Measurements from ENCODE around the gene PALB2. TPM values are rescaled to one million over a fixed set of nuclear protein-coding genes. Genes with fewer than 3 reads are reported as not detected.

The PALB2 gene
- total and polyA plus RNA-seq, 2 of the 8 experiments (the other 6 are each of a cell fraction or from before 2014, with no cell fraction given): 12.5 to 33.1 TPM

GRCh38 chr16:23634461-23635036 lies 6.6 kb downstream of the PALB2 start:
- no peaks in the 10 kb centered on the region for H3K4me1 ChIP-seq (replicated peaks in 1 of 4; ENCODE audit: control insufficient read depth in 3 of 4, insufficient read depth in 4 of 4, low read length in 3 of 4)
- no peak overlapping the region for H3K56ac ChIP-seq (replicated peaks; ENCODE audit: insufficient read length, low read depth, low read length)
- H3K4me3 ChIP-seq (ENCODE audit: extremely low read depth in 1 of 4, insufficient read depth in 2 of 4, low read depth in 3 of 4, low read length in 4 of 4): no peak overlapping the region
- FAIRE-seq: no peak
- no peak for DNase-seq (ENCODE audit: low read depth in 1 of 2, low spot score in 2 of 2)
- no peak overlapping the region for H2AFZ ChIP-seq (ENCODE audit: low read length)
- no peak overlapping the region for H4K91ac ChIP-seq (replicated peaks; ENCODE audit: insufficient read length, low read length)
- peaks cover 0 to 28% of the 10 kb centered on the region in 2 experiments; a peak in 2 of 4 replicates for H3K79me2 ChIP-seq (ENCODE audit: control insufficient read depth in 1 of 2, insufficient read depth in 2 of 2, low read length in 2 of 2)
- H3K9ac ChIP-seq (replicated peaks in 1 of 4; ENCODE audit: extremely low read depth in 1 of 4, low read depth in 3 of 4, low read length in 3 of 4): no peak overlapping the region; a peak in 1 of 7 replicates
- H3K4ac ChIP-seq (replicated peaks; ENCODE audit: insufficient read length, low read depth, low read length): no peak overlapping the region
- H2BK12ac ChIP-seq (ENCODE audit: low read depth, low read length): no peak overlapping the region
- H3K18ac ChIP-seq (ENCODE audit: extremely low read depth, low read length): no peak overlapping the region
- no peak overlapping the region for H2BK5ac ChIP-seq (ENCODE audit: low read depth, low read length)
- H3K27me3 ChIP-seq (replicated peaks in 1 of 4; ENCODE audit: control insufficient read depth in 3 of 4, extremely low read depth in 1 of 4, insufficient read depth in 3 of 4, low read length in 3 of 4): no peaks in the 10 kb centered on the region
- H3K23me2 ChIP-seq (ENCODE audit: low read depth, low read length): no peaks in the 10 kb centered on the region
- H4K5ac ChIP-seq (ENCODE audit: insufficient read length, low read depth, low read length): no peak overlapping the region
- no peak overlapping the region for H3K14ac ChIP-seq (ENCODE audit: insufficient read length)
- peaks cover 23 to 64% (median 48%) of the 10 kb centered on the region in 4 experiments for H3K36me3 ChIP-seq (ENCODE audit: control insufficient read depth in 2 of 4, insufficient read depth in 4 of 4, low read length in 3 of 4)
- H3K27ac ChIP-seq (ENCODE audit: low read depth, low read length): no peak overlapping the region
- no peak overlapping the region for H2BK15ac ChIP-seq (ENCODE audit: low read length)
- H2BK120ac ChIP-seq (replicated peaks; ENCODE audit: low read depth, low read length): no peak overlapping the region
- H3K79me1 ChIP-seq (ENCODE audit: low read depth, low read length): no peaks in the 10 kb centered on the region
- H3K9me3 ChIP-seq (ENCODE audit: insufficient read depth in 2 of 2, low read depth in 1 of 2, low read length in 1 of 2): no peaks in the 10 kb centered on the region
- ChIA-PET POLR2A (ENCODE audit: partially characterized antibody) (interaction anchor here (0.8 kb wide), 1 partner anchor 76 kb away, joined by 3 read pairs; no protein-coding TSS in a partner anchor), CTCF (ENCODE audit: partially characterized antibody) (no interaction called here)
- H4K8ac ChIP-seq (ENCODE audit: extremely low read depth, insufficient read depth, low read length): no peak overlapping the region
- no peak overlapping the region for H3K23ac ChIP-seq (ENCODE audit: insufficient read length)
- 86% methylated on average over 4 of the region's 4 CpGs; no CpG with 5 or more reads in 1 of the 2 experiments for WGBS, 2 experiments (ENCODE audit: extremely low coverage in 1 of 2, insufficient coverage in 1 of 2, insufficient read length in 1 of 2, insufficient replicate concordance in 2 of 2, low coverage in 1 of 2, low lambda C conversion rate in 2 of 2, missing lambda C conversion rate in 1 of 2)
- H2BK20ac ChIP-seq (ENCODE audit: low read length): no peak overlapping the region
- no peak overlapping the region for H2AK5ac ChIP-seq (ENCODE audit: low read depth, low read length)
- H4K20me1 ChIP-seq (replicated peaks in 1 of 2; ENCODE audit: control insufficient read depth in 1 of 2, insufficient read depth in 2 of 2, low read length in 2 of 2): peaks cover 5 to 6% of the 10 kb centered on the region in 2 experiments
- H3K4me2 ChIP-seq (ENCODE audit: insufficient read depth in 1 of 2, low read depth in 2 of 2, low read length in 2 of 2): no peak overlapping the region
- TF ChIP-seq E2F6 (IDR thresholded peaks at IDR 0.05) (no peak), BCL11A (IDR thresholded peaks at IDR 0.05; ENCODE audit: low read depth in 2 of 2, low read length in 2 of 2) (no peak), CBX5 (IDR thresholded peaks at IDR 0.05; ENCODE audit: low read depth, low read length) (no peak), KDM4A (IDR thresholded peaks at IDR 0.05; ENCODE audit: low read depth, low read length, severe bottlenecking) (no peak), NRF1 (IDR thresholded peaks at IDR 0.05; ENCODE audit: low read depth, low read length) (no peak), FOSL1 (IDR thresholded peaks at IDR 0.05; ENCODE audit: insufficient read depth, low read depth, low read length) (no peak), SRF (IDR thresholded peaks at IDR 0.05; ENCODE audit: low read depth, low read length) (no peak), HDAC2 (IDR thresholded peaks at IDR 0.05; ENCODE audit: borderline replicate concordance in 1 of 2, low read depth in 2 of 2, low read length in 2 of 2) (no peak), TAF7 (optimal IDR thresholded peaks at IDR 0.05; ENCODE audit: borderline replicate concordance, low read depth, low read length) (no peak), TEAD4 (IDR thresholded peaks at IDR 0.05; ENCODE audit: low read depth, low read length) (no peak), BACH1 (IDR thresholded peaks at IDR 0.05; ENCODE audit: low read length) (no peak), RBBP5 (IDR thresholded peaks at IDR 0.05; ENCODE audit: borderline replicate concordance, low read depth, low read length) (no peak)

Measured in H1 (cell line).